Glomerular visceral epithelial cell (primary cell): ENCODE results near the gene ASB18.
A peak's percentile ranks its signal among the peaks of the same experiment; 100 is the strongest.

Source experiments
- DNase-seq: peaks from one replicate; pipeline ENCODE4 v3.0.0-alpha.2; 2016; ENCODE audit errors: extremely low spot score

ASB18 gene

GRCh38 chr2:236173729-236174607 lies 90.2 kb downstream of the ASB18 start:
- DNase-seq, result no peak

GRCh38 chr2:236173036-236173728 lies 91.0 kb downstream of the ASB18 start:
- no peak for DNase-seq

GRCh38 chr2:236172255-236173035 lies 91.8 kb downstream of the ASB18 start:
- no peak for DNase-seq

- no peak for DNase-seq
Measured at GRCh38 chr2:236171680-236172254, 92.4 kb downstream of the ASB18 start.

GRCh38 chr2:236171181-236171679 lies 93.0 kb downstream of the ASB18 start:
- no peak for DNase-seq

GRCh38 chr2:236170590-236171165 lies 93.5 kb downstream of the ASB18 start:
- DNase-seq, result no peak

GRCh38 chr2:236169741-236170589 lies 94.2 kb downstream of the ASB18 start:
- DNase-seq, result no peak

- DNase-seq, result no peak
Measured at GRCh38 chr2:236169151-236169721, 95.0 kb downstream of the ASB18 start.

- DNase-seq, result peak; percentile 94
Measured at GRCh38 chr2:236168110-236169080, 95.8 kb downstream of the ASB18 start, which contains the start of gene GBX2. Gene GBX2 (minus strand): TSS chr2:236168386. CDS start chr2:236167971, 415 bp downstream.

GRCh38 chr2:236167297-236168109 lies 96.7 kb downstream of the ASB18 start:
- DNase-seq, result peak; percentile 75

GRCh38 chr2:236166796-236167296 lies 97.4 kb downstream of the ASB18 start:
- peak; percentile 43 for DNase-seq

- DNase-seq, result no peak
Measured at GRCh38 chr2:236165842-236166795, 98.1 kb downstream of the ASB18 start.

GRCh38 chr2:236164925-236165841 lies 99.0 kb downstream of the ASB18 start:
- no peak for DNase-seq

- no peak for DNase-seq
Measured at GRCh38 chr2:236164201-236164924, 99.8 kb downstream of the ASB18 start.
